ENCODE results near the gene PDGFC. TPM values are rescaled to one million over a fixed set of nuclear protein-coding genes. Genes with fewer than 3 reads are reported as not detected.
A peak's percentile ranks its signal among the peaks of the same experiment; 100 is the strongest.

The PDGFC gene
- total RNA-seq (5.3 and 6.7 TPM in 2 replicates), polyA plus RNA-seq (1.9 and 2.7 TPM in 2 replicates), polyA minus RNA-seq (10.5 and 17.8 TPM in 2 replicates), Bru-seq, nascent RNA (percentile 55 among the genes with signal in this experiment), BruChase-seq, experiment 1, labeled RNA remaining after a 6-hour chase (percentile 56 among the genes with signal in this experiment), BruChase-seq, experiment 2, labeled RNA remaining after a 2-hour chase (percentile 51 among the genes with signal in this experiment)
- 3.2 and 3.4 TPM in 2 replicates for polyA plus RNA-seq (2011; cell fraction: cytosol; rRNA removed)
- polyA plus RNA-seq (2011; cell fraction: nucleus; rRNA removed), result 5.7 and 6.3 TPM in 2 replicates
- 9.2 and 15.9 TPM in 2 replicates for polyA plus RNA-seq (2012)
- polyA minus RNA-seq (2011; cell fraction: cytosol; rRNA and poly(A)+ RNA removed), result not detected
- 25.2 and 29.9 TPM in 2 replicates for polyA minus RNA-seq (2011; cell fraction: nucleus; rRNA and poly(A)+ RNA removed)
- long read RNA-seq, full-length matches to known transcripts, result 4 of 5 reads
- long read RNA-seq, partial matches to known transcripts, result 0 of 5 reads
- long read RNA-seq, other reads (novel, unspliced or antisense), result 1 of 5 reads

GRCh38 chr4:156971676-156972378 is at the start of gene PDGFC:
TSS of gene PDGFC (minus strand) at chr4:156971799. CDS start at chr4:156970903, 896 bp downstream.
- FAIRE-seq (peak; percentile 8), DNase-seq (ENCODE audit: low read depth, low spot score) (peak; percentile 75)
- Histone ChIP-seq H3K4me2 (ENCODE audit: insufficient read depth, low read length) (peak within 1 kb of the TSS; percentile 80), H3K4me1 (ENCODE audit: control insufficient read depth, extremely low read depth, insufficient read depth, low read length) (peaks cover 41% of the 10 kb centered on the region), H3K9me1 (replicated peaks; ENCODE audit: control insufficient read depth, extremely low read depth, insufficient read depth, low read length) (no peaks in the 10 kb centered on the region), H2AFZ (ENCODE audit: low read depth, low read length) (peak within 1 kb of the TSS; percentile 27), H3K27ac (ENCODE audit: insufficient read depth, low read depth, low read length) (peak within 1 kb of the TSS; percentile 12), H3K4me3 (replicated peaks in 1 of 3; ENCODE audit: insufficient read depth in 1 of 3, low read depth in 1 of 3, low read length in 3 of 3) (peak within 1 kb of the TSS; percentile 18 to 71 (median 53)), H3K36me3 (ENCODE audit: control insufficient read depth in 2 of 2, extremely low read depth in 1 of 2, insufficient read depth in 2 of 2, low read length in 2 of 2) (no peaks in the 10 kb centered on the region), H4K20me1 (replicated peaks; ENCODE audit: control insufficient read depth, extremely low read depth, insufficient read depth, low read length) (no peaks in the 10 kb centered on the region), H3K9me3 (replicated peaks; ENCODE audit: control insufficient read depth, insufficient read depth, low read length) (no peaks in the 10 kb centered on the region), H3K9ac (replicated peaks; ENCODE audit: extremely low read depth, insufficient read depth, low read length) (peak within 1 kb of the TSS; percentile 87), H3K27me3 (ENCODE audit: control insufficient read depth in 2 of 2, insufficient read depth in 2 of 2, low read length in 2 of 2) (no peaks in the 10 kb centered on the region), H3K79me2 (ENCODE audit: control insufficient read depth, insufficient read depth, low read length) (peaks cover 27% of the 10 kb centered on the region)
- intact Hi-C loops (cut with micrococcal nuclease), result loop anchor here (1.0 to 5.0 kb wide), 6 partner anchors 27 to 1020 kb away; partner anchors contain the start of gene CTSO
- TF ChIP-seq GATA2 (IDR thresholded peaks at IDR 0.05; ENCODE audit: insufficient read depth, insufficient read length, low read depth, low read length), result no peak
- peak; percentile 40 to 68 for TF ChIP-seq CTCF (IDR thresholded peaks at IDR 0.05; ENCODE audit: extremely low read depth in 1 of 2, insufficient read depth in 1 of 2, low read depth in 1 of 2, low read length in 2 of 2)
- TF ChIP-seq EZH2 (IDR thresholded peaks at IDR 0.05; ENCODE audit: borderline replicate concordance, low read depth, low read length, severe bottlenecking), result no peak
- CTCF ChIA-PET, result interaction anchor here (0.8 to 7.0 kb wide), 14 partner anchors 10 to 496 kb away, joined by 3 to 203 read pairs (median 5); no protein-coding TSS in a partner anchor
- dilution Hi-C loops (cut with MboI; ENCODE audit: extremely low pct_ligation_motif_present, low sequenced_read_pairs), result no loop called here
- BruUV-seq (replicated peaks), result no TSS peak
- POLR2A ChIA-PET, result no interaction called here

Measured in endothelial cell of umbilical vein (primary cell).